GM12873 (cell line): ENCODE results near the gene PRPF31.

Source experiments
- TF ChIP-seq, protein P1 (sequence below): IDR thresholded peaks from 2 replicates; pipeline ENCODE4 v1.5.1; 2012; ENCODE audit warnings: low read depth, mild to moderate bottlenecking, moderate library complexity, low read length, control low read depth; ENCODE audit not compliant: insufficient read depth; ENCODE audit errors: missing control alignments

The PRPF31 gene

DNA sequence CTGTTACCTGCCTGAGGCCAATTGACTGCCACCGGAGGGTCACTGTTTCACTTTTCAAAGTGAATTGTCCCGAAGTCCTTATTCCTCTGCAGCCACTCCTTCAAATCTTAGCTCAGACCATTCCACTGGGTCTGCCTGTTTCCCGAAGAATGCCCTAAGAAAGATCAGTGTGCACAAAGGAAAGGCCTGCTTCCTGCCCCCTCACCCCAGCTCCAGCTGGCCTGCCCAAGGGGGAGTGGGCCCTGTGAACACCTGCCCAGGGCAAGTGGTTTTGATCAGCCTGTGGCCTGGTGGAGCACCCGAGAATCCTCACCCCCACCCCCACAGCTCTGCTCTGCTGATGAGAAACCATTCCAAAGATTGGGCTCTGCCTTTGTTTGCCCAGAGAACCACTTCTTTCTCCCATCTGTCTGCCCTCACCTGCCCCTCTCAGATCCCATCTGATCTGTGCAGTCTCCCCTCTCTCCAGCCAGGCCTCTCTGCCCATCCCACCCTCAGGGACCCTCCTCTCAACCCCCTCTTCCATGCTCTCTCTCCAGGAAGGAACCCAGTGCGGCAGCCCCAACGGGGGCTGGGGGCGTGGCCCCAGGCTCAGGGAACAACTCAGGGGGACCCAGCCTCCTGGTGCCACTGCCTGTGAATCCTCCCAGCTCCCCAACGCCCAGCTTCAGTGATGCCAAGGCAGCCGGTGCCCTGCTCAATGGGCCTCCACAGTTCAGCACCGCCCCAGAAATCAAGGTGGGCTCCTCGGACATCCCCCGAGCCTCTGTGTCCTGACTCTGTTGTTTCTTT is 33.7 kb downstream of the PRPF31 start:
- TF ChIP-seq, protein P1, sequence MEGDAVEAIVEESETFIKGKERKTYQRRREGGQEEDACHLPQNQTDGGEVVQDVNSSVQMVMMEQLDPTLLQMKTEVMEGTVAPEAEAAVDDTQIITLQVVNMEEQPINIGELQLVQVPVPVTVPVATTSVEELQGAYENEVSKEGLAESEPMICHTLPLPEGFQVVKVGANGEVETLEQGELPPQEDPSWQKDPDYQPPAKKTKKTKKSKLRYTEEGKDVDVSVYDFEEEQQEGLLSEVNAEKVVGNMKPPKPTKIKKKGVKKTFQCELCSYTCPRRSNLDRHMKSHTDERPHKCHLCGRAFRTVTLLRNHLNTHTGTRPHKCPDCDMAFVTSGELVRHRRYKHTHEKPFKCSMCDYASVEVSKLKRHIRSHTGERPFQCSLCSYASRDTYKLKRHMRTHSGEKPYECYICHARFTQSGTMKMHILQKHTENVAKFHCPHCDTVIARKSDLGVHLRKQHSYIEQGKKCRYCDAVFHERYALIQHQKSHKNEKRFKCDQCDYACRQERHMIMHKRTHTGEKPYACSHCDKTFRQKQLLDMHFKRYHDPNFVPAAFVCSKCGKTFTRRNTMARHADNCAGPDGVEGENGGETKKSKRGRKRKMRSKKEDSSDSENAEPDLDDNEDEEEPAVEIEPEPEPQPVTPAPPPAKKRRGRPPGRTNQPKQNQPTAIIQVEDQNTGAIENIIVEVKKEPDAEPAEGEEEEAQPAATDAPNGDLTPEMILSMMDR: no peak

DNA sequence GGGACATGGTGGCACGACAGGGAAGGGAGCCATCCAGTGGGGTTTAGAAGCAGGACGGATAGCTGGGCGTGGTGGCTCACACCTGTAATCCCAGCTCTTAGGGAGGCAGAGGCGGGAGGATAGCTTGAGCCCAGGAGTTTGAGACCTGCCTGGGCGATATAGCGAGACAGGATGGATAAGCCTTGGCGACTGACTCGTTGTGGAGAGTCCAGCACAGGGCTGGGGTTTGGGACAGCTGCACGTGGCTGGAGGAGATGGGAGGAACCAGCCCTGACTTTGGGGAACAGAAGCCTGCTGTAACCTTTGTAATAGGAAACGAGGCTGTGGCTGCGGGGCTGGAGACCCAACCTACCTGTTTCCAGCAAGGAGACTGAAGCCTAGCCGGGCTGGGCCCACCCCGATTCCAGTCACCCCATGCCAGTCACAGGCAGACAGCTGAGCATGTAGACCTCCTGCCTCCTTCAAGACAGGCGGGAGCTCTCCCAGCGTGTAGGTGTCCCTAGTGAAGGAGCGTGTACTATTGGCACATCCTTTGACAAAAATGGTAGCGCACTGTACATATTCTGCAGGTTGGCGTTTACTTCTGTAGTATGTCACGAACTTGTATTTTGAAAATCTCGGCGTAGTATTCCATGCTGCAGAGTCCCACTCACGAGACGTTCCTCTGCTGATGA is 35.9 kb downstream of the PRPF31 start:
- TF ChIP-seq, protein P1: no peak

DNA sequence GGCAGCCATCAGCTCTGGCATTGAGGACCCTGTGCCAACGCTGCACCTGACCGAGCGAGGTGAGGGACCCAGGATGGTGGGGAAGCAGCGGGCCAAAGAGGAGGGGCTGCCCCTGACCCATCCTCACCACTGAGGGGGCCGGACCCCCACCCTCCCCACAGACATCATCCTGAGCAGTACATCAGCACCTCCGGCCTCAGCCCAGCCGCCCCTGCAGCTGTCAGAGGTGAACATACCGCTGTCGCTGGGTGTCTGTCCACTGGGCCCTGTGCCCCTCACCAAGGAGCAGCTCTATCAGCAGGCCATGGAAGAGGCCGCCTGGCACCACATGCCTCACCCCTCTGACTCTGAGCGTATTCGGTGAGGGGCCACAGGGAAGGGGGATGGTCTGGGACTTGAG is 36.7 kb downstream of the PRPF31 start:
- TF ChIP-seq, protein P1: no peak

DNA sequence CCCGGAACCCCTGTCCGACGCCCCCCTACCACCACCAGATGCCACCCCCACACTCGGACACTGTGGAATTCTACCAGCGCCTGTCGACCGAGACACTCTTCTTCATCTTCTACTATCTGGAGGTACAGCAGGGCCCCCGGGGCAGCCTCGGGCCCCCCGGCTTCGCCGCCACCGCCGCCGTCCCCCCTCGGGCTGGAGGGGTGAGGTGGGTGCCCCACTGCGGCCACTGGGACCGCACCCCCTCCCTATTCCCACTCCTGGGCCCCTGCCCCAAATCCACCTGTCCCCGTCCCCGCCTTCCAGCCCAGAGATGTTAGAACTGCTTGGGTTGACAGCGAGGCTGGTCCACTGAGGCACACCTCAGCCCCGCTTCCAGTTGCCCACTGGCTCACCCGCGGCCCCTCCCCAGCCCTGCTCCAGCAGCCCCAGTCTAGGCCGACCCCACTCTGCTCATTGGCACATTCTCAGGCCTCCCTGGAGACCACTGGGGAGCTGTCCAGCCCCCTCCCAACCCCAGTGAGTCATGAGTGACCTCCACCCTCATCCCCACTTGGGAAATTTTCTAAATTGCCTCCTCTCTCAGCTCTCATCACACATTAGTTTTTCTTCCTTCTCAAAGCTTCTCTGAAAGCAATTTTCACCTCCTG is 37.4 kb downstream of the PRPF31 start:
- TF ChIP-seq, protein P1: no peak

DNA sequence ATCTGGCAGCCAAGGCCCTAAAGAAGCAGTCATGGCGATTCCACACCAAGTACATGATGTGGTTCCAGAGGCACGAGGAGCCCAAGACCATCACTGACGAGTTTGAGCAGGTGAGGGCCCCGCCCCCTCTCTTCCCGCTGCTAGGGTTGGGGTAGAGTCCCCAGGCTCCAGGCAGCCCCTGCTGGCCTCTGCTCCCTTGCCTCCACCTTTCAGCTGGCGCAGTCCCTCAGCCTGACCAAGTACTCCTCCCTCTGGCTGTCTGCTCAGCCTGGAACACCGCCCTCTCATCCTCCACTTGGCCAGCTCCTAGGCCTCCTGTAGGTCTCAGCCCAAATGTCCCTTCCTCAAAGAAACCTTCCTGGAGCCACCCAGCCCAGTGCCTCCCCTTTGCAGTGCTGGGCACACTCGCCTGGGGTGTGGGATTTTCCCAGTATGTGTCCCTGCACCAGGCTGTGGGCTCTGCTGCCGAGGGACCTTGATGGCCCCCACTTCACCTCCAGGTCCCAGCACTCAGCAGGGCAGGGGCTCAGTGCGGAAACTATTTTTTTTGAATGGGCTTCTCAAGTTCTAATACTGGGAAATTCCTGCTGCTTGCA is 38.3 kb downstream of the PRPF31 start:
- TF ChIP-seq, protein P1: no peak

DNA sequence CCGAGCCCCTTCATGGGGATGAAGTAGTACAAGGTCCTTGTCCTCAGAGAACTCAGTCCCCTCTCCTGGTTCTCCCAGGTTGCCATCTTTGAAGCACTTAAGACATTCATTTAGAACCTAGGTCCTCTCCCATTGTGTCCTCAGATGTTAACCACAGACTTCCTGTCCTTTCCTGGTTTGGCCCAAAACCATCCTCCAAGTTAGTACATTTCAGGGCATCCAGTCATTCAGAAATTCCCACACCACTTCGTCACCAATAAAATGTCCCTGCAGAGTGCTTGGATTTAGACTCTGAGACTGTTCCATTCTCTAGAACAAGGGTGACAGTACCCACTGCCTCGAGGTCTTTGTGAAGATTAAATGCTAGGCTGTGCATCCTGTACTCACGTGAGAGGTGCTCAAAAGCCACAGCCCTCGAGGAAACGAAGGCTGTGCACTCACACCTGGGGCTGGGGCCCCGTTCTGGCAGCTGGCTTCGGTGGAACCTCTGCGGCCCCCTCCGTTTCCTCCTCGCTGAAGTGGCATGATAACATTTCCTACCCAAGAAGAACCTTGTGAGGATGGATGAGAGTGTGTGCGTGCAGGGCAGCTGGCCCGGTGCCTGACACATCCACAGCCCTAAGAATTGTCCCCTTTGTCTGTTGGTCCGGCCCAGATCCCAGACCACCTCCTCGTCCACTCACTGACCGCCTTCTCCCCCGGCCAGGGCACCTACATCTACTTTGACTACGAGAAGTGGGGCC is 39.2 kb downstream of the PRPF31 start:
- TF ChIP-seq, protein P1: no peak
